GM12864 (cell line): ENCODE data around the gene SETD1B.
"Not testable (repeated sequence)": the region's sequence is repeated elsewhere in the genome, so short reads cannot be mapped to it uniquely, and the experiment has no call there.

Source experiments
- DNase-seq: peaks from one replicate; pipeline ENCODE4 v3.0.0-alpha.2; 2011; ENCODE audit warnings: low read depth
- H3K4me3 ChIP-seq: 2 replicates; pipeline ENCODE4 v1.5.1; 2011; ENCODE audit warnings: mild to moderate bottlenecking, low read depth, low read length, control low read depth
- CTCF ChIP-seq: IDR thresholded peaks from 2 replicates; pipeline ENCODE4 v1.5.1; 2011; ENCODE audit warnings: low read depth, mild to moderate bottlenecking, moderate library complexity, low read length, control low read depth, inconsistent platforms; ENCODE audit errors: missing control alignments

Gene SETD1B

GRCh38 chr12:121787063-121788025 is 16.5 kb upstream of the SETD1B start:
- TF ChIP-seq CTCF: no peak
- DNase-seq: no peak

GRCh38 chr12:121788176-121788818 is 15.5 kb upstream of the SETD1B start:
- no peak overlapping the region; the same call in 1 of the 2 replicates for H3K4me3 ChIP-seq
- no peak for TF ChIP-seq CTCF
- no peak for DNase-seq

More at GRCh38 chr12:121787063-121788025, 16.5 kb upstream of the SETD1B start:
- no peak overlapping the region for H3K4me3 ChIP-seq

- H3K4me3 ChIP-seq: peak overlapping the region; percentile 43
- no peak for TF ChIP-seq CTCF
- DNase-seq: no peak
Measured at GRCh38 chr12:121789233-121789781, 14.5 kb upstream of the SETD1B start.

GRCh38 chr12:121789800-121790728 is 13.7 kb upstream of the SETD1B start:
- DNase-seq: peak; percentile 78
- H3K4me3 ChIP-seq: peak overlapping the region; percentile 43
- no peak for TF ChIP-seq CTCF

GRCh38 chr12:121790785-121791184 is 13.0 kb upstream of the SETD1B start:
- peak overlapping the region; percentile 33 for H3K4me3 ChIP-seq
- not testable (repeated sequence) for DNase-seq

GRCh38 chr12:121791671-121792551 is 11.9 kb upstream of the SETD1B start:
- no peak for TF ChIP-seq CTCF
- H3K4me3 ChIP-seq: peak overlapping the region; percentile 84
- DNase-seq: no peak
